Middle frontal gyrus (tissue), 1 donor: ENCODE data around the gene CADM1.

Source experiments
- DNase-seq: peaks from one replicate; pipeline ENCODE4 v3.0.0-alpha.2; 2015; ENCODE audit warnings: low spot score; ENCODE audit errors: extremely low spot score

CADM1 gene

GRCh38 chr11:115504276-115505158 is at the start of gene CADM1:
CADM1 (minus strand) TSS chr11:115504415.
- DNase-seq, result peak; percentile 99

- DNase-seq, result no peak
Measured at GRCh38 chr11:115552773-115553438, 48.7 kb upstream of the CADM1 start.

- no peak for DNase-seq
Measured at GRCh38 chr11:115552151-115552772, 48.0 kb upstream of the CADM1 start.

GRCh38 chr11:115550291-115551059 is 46.3 kb upstream of the CADM1 start:
- no peak for DNase-seq

- DNase-seq, result no peak
Measured at GRCh38 chr11:115548878-115549528, 44.8 kb upstream of the CADM1 start.

- no peak for DNase-seq
Measured at GRCh38 chr11:115545581-115546210, 41.5 kb upstream of the CADM1 start.

GRCh38 chr11:115544422-115544948 is 40.3 kb upstream of the CADM1 start:
- DNase-seq, result no peak

- no peak for DNase-seq
Measured at GRCh38 chr11:115541518-115541917, 37.3 kb upstream of the CADM1 start.

GRCh38 chr11:115539844-115540243 is 35.6 kb upstream of the CADM1 start:
- DNase-seq, result no peak

- DNase-seq, result no peak
Measured at GRCh38 chr11:115535781-115536180, 31.6 kb upstream of the CADM1 start.

- no peak for DNase-seq
Measured at GRCh38 chr11:115530752-115531151, 26.5 kb upstream of the CADM1 start.

- DNase-seq, result no peak
Measured at GRCh38 chr11:115528225-115528624, 24.0 kb upstream of the CADM1 start.

- DNase-seq, result no peak
Measured at GRCh38 chr11:115527534-115528125, 23.4 kb upstream of the CADM1 start.

- DNase-seq, result no peak
Measured at GRCh38 chr11:115525531-115526006, 21.4 kb upstream of the CADM1 start.

GRCh38 chr11:115524572-115524971 is 20.4 kb upstream of the CADM1 start:
- no peak for DNase-seq

GRCh38 chr11:115523727-115524399 is 19.6 kb upstream of the CADM1 start:
- no peak for DNase-seq

GRCh38 chr11:115522302-115522701 is 18.1 kb upstream of the CADM1 start:
- no peak for DNase-seq

GRCh38 chr11:115521825-115522224 is 17.6 kb upstream of the CADM1 start:
- no peak for DNase-seq

- DNase-seq, result no peak
Measured at GRCh38 chr11:115518983-115519628, 14.9 kb upstream of the CADM1 start.
